MCF 10A (cell line): ENCODE data around the gene TRIM34. TPM values are rescaled to one million over a fixed set of nuclear protein-coding genes. Genes with fewer than 3 reads are reported as not detected.
"Not testable (repeated sequence)": the region's sequence is repeated elsewhere in the genome, so short reads cannot be mapped to it uniquely, and the experiment has no call there.

ENCODE experiments used
- BruUV-seq: library from RNA; stranded (reverse); fragments of 400-500 nt; replicated peaks from 2 replicates; lab custom pipeline; 2021; lab: Mats Ljungman, UMichigan
- CTCF ChIA-PET: fragments of 300-600 bp; sonication (Branson Sonifier 250); formaldehyde crosslinking; extraction: SDS; loops from one replicate; lab custom pipeline; 2021; ENCODE audit warnings: antibody characterized with exemption, inconsistent platforms; lab: Yijun Ruan, JAX
- POLR2A ChIA-PET: fragments of 300-600, 350-650 bp; sonication (Branson Sonifier 250); formaldehyde crosslinking; extraction: SDS; loops from one replicate; lab custom pipeline; 2020; ENCODE audit warnings: antibody characterized with exemption, inconsistent platforms; lab: Yijun Ruan, JAX
- DNase-seq: peaks from one replicate; pipeline ENCODE4 v3.0.0-alpha.2; 2018; ENCODE audit not compliant: unreplicated experiment
- H3K27ac Mint-ChIP-seq: one replicate; pipeline ENCODE4 v1.8.0; 2022; ENCODE audit warnings: mild to moderate bottlenecking, low read depth, mixed read lengths; ENCODE audit not compliant: unreplicated experiment
- H3K27me3 Mint-ChIP-seq: one replicate; pipeline ENCODE4 v1.8.0; 2022; ENCODE audit warnings: mixed read lengths; ENCODE audit not compliant: insufficient read depth, unreplicated experiment
- H3K36me3 Mint-ChIP-seq: one replicate; pipeline ENCODE4 v1.8.0; 2022; ENCODE audit warnings: mild to moderate bottlenecking, moderate library complexity, mixed read lengths; ENCODE audit not compliant: insufficient read depth, unreplicated experiment
- H3K4me1 Mint-ChIP-seq: one replicate; pipeline ENCODE4 v1.8.0; 2022; ENCODE audit warnings: mixed read lengths; ENCODE audit not compliant: insufficient read depth, unreplicated experiment
- H3K4me3 Mint-ChIP-seq: one replicate; pipeline ENCODE4 v1.8.0; 2022; ENCODE audit warnings: mild to moderate bottlenecking, moderate library complexity, mixed read lengths; ENCODE audit not compliant: unreplicated experiment
- H3K9me3 Mint-ChIP-seq: one replicate; pipeline ENCODE4 v1.8.0; 2022; ENCODE audit warnings: mixed read lengths; ENCODE audit not compliant: unreplicated experiment
- intact Hi-C: fragments of 100-400 bp; cut with micrococcal nuclease; formaldehyde crosslinking; loops from 2 replicates; pipeline ENCODE4 v1.14.1; 2022
- total RNA-seq: library from RNA; stranded (reverse); gene quantifications from 2 replicates; pipeline ENCODE4 v1.2.3, GENCODE V29; 2022
- TF ChIP-seq, protein P1 (sequence below): fragments of 200-600 bp; IDR thresholded peaks from one replicate; pipeline ENCODE4 v1.8.0; 2022; ENCODE audit warnings: antibody characterized with exemption, mild to moderate bottlenecking; ENCODE audit not compliant: unreplicated experiment

The TRIM34 gene
- total RNA-seq, 1 experiment from 2014 or later: 0.96 TPM

DNA sequence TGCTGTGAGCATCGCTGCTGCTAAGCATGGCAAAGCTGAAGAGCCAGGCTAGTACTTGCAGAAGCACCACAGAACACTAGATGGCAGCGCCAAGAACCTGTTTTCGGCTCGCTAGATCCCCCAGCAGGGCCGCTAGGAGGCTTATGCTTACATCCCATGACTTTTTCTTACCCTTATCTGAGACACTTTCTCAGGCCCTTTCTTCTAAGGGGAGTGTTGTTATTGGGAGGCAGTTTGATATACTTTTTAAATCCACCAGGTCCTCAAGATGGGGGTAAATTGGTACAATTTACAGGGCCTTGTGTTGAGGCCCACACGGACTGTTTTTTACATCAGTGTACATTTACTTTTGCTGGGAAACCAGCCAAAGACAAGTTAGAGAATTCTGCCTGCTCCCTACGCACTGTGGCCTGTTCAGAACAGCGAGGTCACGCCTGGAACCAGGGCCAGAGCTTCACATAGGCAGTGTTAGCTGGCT is 24.4 kb upstream of the TRIM34 start:
- Mint-ChIP-seq H3K9me3 (no peaks in the 10 kb centered on the region), H3K27me3 (no peaks in the 10 kb centered on the region), H3K36me3 (peaks cover 4% of the 10 kb centered on the region), H3K4me1 (peaks cover 14% of the 10 kb centered on the region), H3K4me3 (no peak overlapping the region), H3K27ac (no peak overlapping the region)
- intact Hi-C loops: no loop called here
- ChIA-PET CTCF (interaction anchor here (0.6 to 1.4 kb wide), 7 partner anchors 9 to 290 kb away, joined by 3 to 5 read pairs (median 3); no protein-coding TSS in a partner anchor), POLR2A (interaction anchor here (1.1 kb wide), 1 partner anchor 84 kb away, joined by 3 read pairs; no protein-coding TSS in a partner anchor)
- TF ChIP-seq, protein P1, sequence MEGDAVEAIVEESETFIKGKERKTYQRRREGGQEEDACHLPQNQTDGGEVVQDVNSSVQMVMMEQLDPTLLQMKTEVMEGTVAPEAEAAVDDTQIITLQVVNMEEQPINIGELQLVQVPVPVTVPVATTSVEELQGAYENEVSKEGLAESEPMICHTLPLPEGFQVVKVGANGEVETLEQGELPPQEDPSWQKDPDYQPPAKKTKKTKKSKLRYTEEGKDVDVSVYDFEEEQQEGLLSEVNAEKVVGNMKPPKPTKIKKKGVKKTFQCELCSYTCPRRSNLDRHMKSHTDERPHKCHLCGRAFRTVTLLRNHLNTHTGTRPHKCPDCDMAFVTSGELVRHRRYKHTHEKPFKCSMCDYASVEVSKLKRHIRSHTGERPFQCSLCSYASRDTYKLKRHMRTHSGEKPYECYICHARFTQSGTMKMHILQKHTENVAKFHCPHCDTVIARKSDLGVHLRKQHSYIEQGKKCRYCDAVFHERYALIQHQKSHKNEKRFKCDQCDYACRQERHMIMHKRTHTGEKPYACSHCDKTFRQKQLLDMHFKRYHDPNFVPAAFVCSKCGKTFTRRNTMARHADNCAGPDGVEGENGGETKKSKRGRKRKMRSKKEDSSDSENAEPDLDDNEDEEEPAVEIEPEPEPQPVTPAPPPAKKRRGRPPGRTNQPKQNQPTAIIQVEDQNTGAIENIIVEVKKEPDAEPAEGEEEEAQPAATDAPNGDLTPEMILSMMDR: peak; percentile 34
- BruUV-seq: no TSS peak
- DNase-seq: peak; percentile 55

DNA sequence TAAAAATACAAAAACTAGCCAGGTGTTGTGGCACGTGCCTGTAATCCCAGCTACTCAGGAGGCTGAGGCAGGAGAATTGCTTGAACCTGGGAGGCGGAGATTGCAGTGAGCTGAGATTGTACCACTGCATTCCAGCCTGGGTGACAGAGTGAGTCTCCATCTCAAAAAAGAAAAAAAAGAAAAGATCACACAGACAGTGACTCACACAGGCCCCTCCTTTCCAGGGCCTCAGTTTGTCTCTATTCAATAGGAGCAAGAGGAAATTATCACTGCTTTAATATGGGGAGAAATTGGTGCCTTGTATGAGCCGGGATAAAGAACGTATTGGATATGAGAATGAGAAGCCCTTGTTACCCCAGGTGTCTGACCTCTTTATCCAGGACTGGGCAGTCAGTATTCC is 22.0 kb upstream of the TRIM34 start:
- peaks cover 16% of the 10 kb centered on the region for H3K4me1 Mint-ChIP-seq
- H3K27ac Mint-ChIP-seq, H3K4me3 Mint-ChIP-seq, H3K27me3 Mint-ChIP-seq, intact Hi-C loops, H3K36me3 Mint-ChIP-seq, DNase-seq, POLR2A ChIA-PET, H3K9me3 Mint-ChIP-seq, BruUV-seq: not testable (repeated sequence)
- CTCF ChIA-PET: interaction anchor here (0.6 to 5.9 kb wide), 3 partner anchors 22 to 110 kb away, joined by 3 to 35 read pairs (median 9); partner anchors contain the start of genes OR52B6 and TRIM5

DNA sequence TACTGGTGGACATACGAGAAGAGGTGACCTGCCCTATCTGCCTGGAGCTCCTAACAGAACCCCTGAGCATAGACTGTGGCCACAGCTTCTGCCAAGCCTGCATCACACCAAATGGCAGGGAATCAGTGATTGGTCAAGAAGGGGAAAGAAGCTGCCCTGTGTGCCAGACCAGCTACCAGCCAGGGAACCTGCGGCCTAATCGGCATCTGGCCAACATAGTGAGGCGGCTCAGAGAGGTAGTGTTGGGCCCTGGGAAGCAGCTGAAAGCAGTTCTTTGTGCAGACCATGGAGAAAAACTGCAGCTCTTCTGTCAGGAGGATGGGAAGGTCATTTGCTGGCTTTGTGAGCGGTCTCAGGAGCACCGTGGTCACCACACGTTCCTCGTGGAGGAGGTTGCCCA is 21.5 kb upstream of the TRIM34 start:
- TF ChIP-seq, protein P1: no peak
- no peaks in the 10 kb centered on the region for H3K27me3 Mint-ChIP-seq
- intact Hi-C loops: no loop called here
- no peak overlapping the region for H3K27ac Mint-ChIP-seq
- no peaks in the 10 kb centered on the region for H3K9me3 Mint-ChIP-seq
- peaks cover 16% of the 10 kb centered on the region for H3K4me1 Mint-ChIP-seq
- peaks cover 4% of the 10 kb centered on the region for H3K36me3 Mint-ChIP-seq
- DNase-seq: no peak
- CTCF ChIA-PET: interaction anchor here (5.9 kb wide), 1 partner anchor 109 kb away, joined by 35 read pairs; no protein-coding TSS in a partner anchor
- POLR2A ChIA-PET: no interaction called here
- H3K4me3 Mint-ChIP-seq: no peak overlapping the region
- no TSS peak for BruUV-seq

DNA sequence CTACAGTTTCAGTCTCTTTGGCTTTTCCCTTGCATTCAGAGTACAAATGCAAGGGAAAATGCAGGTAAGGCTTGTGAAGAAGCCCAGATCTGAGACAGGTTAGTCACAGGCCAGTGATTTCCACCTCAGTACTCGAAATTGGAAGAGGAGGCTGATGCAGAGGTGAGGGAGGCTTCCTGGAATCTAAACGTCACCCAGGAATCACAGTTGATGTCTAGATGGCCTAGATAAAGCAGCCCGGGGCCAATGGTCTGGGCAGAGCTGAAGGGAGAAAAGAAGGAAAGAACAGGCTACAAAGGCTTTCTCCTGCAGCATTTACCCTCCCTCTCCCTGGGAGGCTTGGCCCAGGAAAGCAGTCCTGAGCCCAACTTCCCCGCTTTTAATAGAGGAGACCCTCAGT is 19.9 kb upstream of the TRIM34 start:
- Mint-ChIP-seq H3K27me3 (no peaks in the 10 kb centered on the region), H3K4me3 (no peak overlapping the region), H3K36me3 (peaks cover 4% of the 10 kb centered on the region), H3K27ac (no peak overlapping the region), H3K4me1 (peaks cover 16% of the 10 kb centered on the region), H3K9me3 (no peaks in the 10 kb centered on the region)
- no peak for DNase-seq
- TF ChIP-seq, protein P1: no peak
- ChIA-PET CTCF (interaction anchor here (0.6 to 5.9 kb wide), 11 partner anchors 10 to 205 kb away, joined by 3 to 35 read pairs (median 4); no protein-coding TSS in a partner anchor), POLR2A (interaction anchor here (0.9 to 2.6 kb wide), 3 partner anchors 15 to 80 kb away, joined by 3 to 13 read pairs (median 3); partner anchors contain the start of genes TRIM34 and TRIM5)
- no TSS peak for BruUV-seq
- intact Hi-C loops: loop anchor here (1.0 kb wide), 1 partner anchor 203 kb away; the partner anchor contains the start of gene OR52N2
